ENCODE results near the gene LEFTY2.

- TF ChIP-seq CTCF (IDR thresholded peaks at IDR 0.05; ENCODE audit: low read length), result no peak
- no peak for TF ChIP-seq EZH2 (IDR thresholded peaks at IDR 0.05; ENCODE audit: borderline replicate concordance, low read length)
Measured at GRCh38 chr1:225906467-225906866, 34.6 kb downstream of the LEFTY2 start.

Measured in OCI-LY1 (cell line).